Sigmoid colon (tissue), 4 donors: Measurements from ENCODE around the gene NMRAL1.

Experiments used
- EP300 ChIP-seq, 4 donors: sonication (generic); formaldehyde crosslinking; IDR thresholded peaks; one replicate each; pipeline ENCODE4 v1.6.1; 2017; ENCODE audit warnings: antibody characterized with exemption in 4 of 4
- POLR2A ChIP-seq, 2 donors: fragments of 450-650 bp; IDR thresholded peaks; one replicate each; pipeline ENCODE4 v1.6.1; 2016; ENCODE audit warnings: antibody characterized with exemption in 2 of 2, mild to moderate bottlenecking in 2 of 2, moderate library complexity in 2 of 2
- POLR2AphosphoS5 ChIP-seq, 4 donors: sonication (generic); formaldehyde crosslinking; IDR thresholded peaks; one replicate each; pipeline ENCODE4 v1.6.1; 2017; ENCODE audit warnings: antibody characterized with exemption in 4 of 4

- TF ChIP-seq POLR2AphosphoS5 (IDR thresholded peaks at IDR 0.05) = no peak
- TF ChIP-seq POLR2A (IDR thresholded peaks at IDR 0.05) = no peak
- TF ChIP-seq EP300 (IDR thresholded peaks at IDR 0.05) = no peak
Observed at GRCh38 chr16:4512473-4512872, 38.0 kb upstream of the NMRAL1 start.
